Caco-2 (cell line): Measurements from ENCODE around the gene OTOS. TPM values are rescaled to one million over a fixed set of nuclear protein-coding genes. Genes with fewer than 3 reads are reported as not detected.

Experiments used
- BruUV-seq: library from RNA; stranded (reverse); fragments of 400-500 nt; replicated peaks from 2 replicates; lab custom pipeline; 2021; lab: Mats Ljungman, UMichigan
- CTCF ChIA-PET: fragments of 300-600 bp; sonication (Branson Sonifier 250); formaldehyde crosslinking; loops from one replicate; lab custom pipeline; 2022; ENCODE audit warnings: antibody characterized with exemption; lab: Charles Lee
- POLR2A ChIA-PET: fragments of 300-600 bp; sonication (Branson Sonifier 250); formaldehyde crosslinking; loops from one replicate; lab custom pipeline; 2022; ENCODE audit warnings: antibody characterized with exemption; lab: Charles Lee
- DNase-seq, 2 experiments: peaks; one replicate each; pipeline versions ENCODE4 v3.0.0 to v3.0.0-alpha.2; 2020 to 2022
- H3K27me3 ChIP-seq: replicated peaks from 2 replicates; pipeline ENCODE4 v1.6.0; 2011; ENCODE audit warnings: low read length; ENCODE audit not compliant: control insufficient read depth, insufficient read depth
- H3K36me3 ChIP-seq: 2 replicates; pipeline ENCODE4 v1.5.1; 2011; ENCODE audit warnings: low read length; ENCODE audit not compliant: control insufficient read depth, insufficient read depth
- H3K4me1 ChIP-seq: fragments of 250-450 bp; sonication (Bioruptor Pico); 2 replicates; pipeline ENCODE4 v1.5.1; 2020; ENCODE audit warnings: mild to moderate bottlenecking
- H3K4me3 ChIP-seq: 2 replicates; pipeline ENCODE4 v1.5.1; 2011; ENCODE audit warnings: low read depth, mild to moderate bottlenecking, control low read depth, low read length
- H3K9me3 ChIP-seq: fragments of 250-450 bp; sonication (Bioruptor Pico); 2 replicates; pipeline ENCODE4 v1.5.1; 2020; ENCODE audit warnings: mild to moderate bottlenecking, moderate library complexity
- H3K27ac Mint-ChIP-seq: one replicate; pipeline ENCODE4 v1.8.0; 2022; ENCODE audit warnings: mixed read lengths; ENCODE audit not compliant: unreplicated experiment
- H3K27me3 Mint-ChIP-seq: one replicate; pipeline ENCODE4 v1.8.0; 2022; ENCODE audit warnings: mixed read lengths; ENCODE audit not compliant: insufficient read depth, unreplicated experiment
- H3K36me3 Mint-ChIP-seq: one replicate; pipeline ENCODE4 v1.8.0; 2022; ENCODE audit warnings: mild to moderate bottlenecking, mixed read lengths; ENCODE audit not compliant: insufficient read depth, unreplicated experiment
- H3K4me1 Mint-ChIP-seq: one replicate; pipeline ENCODE4 v1.8.0; 2022; ENCODE audit warnings: low read depth, mixed read lengths; ENCODE audit not compliant: unreplicated experiment
- H3K4me3 Mint-ChIP-seq: one replicate; pipeline ENCODE4 v1.8.0; 2022; ENCODE audit warnings: mild to moderate bottlenecking, moderate library complexity, mixed read lengths; ENCODE audit not compliant: unreplicated experiment
- H3K9me3 Mint-ChIP-seq: one replicate; pipeline ENCODE4 v1.8.0; 2022; ENCODE audit warnings: mixed read lengths; ENCODE audit not compliant: unreplicated experiment
- intact Hi-C: fragments of 100-400 bp; cut with micrococcal nuclease; formaldehyde crosslinking; loops from one replicate; pipeline ENCODE4 v1.10.0; 2022; ENCODE audit not compliant: unreplicated experiment
- total RNA-seq: library from RNA; stranded (reverse); gene quantifications from 2 replicates; pipeline ENCODE4 v1.2.3, GENCODE V29; 2022
- TF ChIP-seq, protein P1 (sequence below), 2 experiments: fragments of 200-600 bp in 1 of 2; IDR thresholded peaks; 1 replicate in 1 of 2; 2 replicates in 1 of 2; pipeline versions ENCODE4 v1.5.1 to v1.8.0; 2011 to 2022; ENCODE audit warnings: antibody characterized with exemption in 1 of 2, control low read depth in 1 of 2, inconsistent platforms in 1 of 2, low read depth in 1 of 2, low read length in 1 of 2, mild to moderate bottlenecking in 1 of 2, moderate library complexity in 1 of 2; ENCODE audit not compliant: insufficient read depth in 1 of 2, severe bottlenecking in 1 of 2, unreplicated experiment in 1 of 2

Gene OTOS
- total RNA-seq, 1 experiment from 2014 or later = not detected

- ChIA-PET CTCF (no interaction called here), POLR2A (no interaction called here)
- no peaks in the 10 kb centered on the region; the same call in 1 of the 2 replicates for H3K27me3 ChIP-seq
- H3K36me3 Mint-ChIP-seq = no peaks in the 10 kb centered on the region
- H3K4me3 Mint-ChIP-seq = no peak overlapping the region
- H3K4me1 ChIP-seq = no peaks in the 10 kb centered on the region
- H3K4me1 Mint-ChIP-seq = no peaks in the 10 kb centered on the region
- no peaks in the 10 kb centered on the region for H3K9me3 ChIP-seq
- no peaks in the 10 kb centered on the region for H3K9me3 Mint-ChIP-seq
- H3K4me3 ChIP-seq = no peak overlapping the region
- H3K36me3 ChIP-seq = no peaks in the 10 kb centered on the region
- H3K27ac Mint-ChIP-seq = no peak overlapping the region
- no peak for DNase-seq
- intact Hi-C loops = no loop called here
- TF ChIP-seq, protein P1, sequence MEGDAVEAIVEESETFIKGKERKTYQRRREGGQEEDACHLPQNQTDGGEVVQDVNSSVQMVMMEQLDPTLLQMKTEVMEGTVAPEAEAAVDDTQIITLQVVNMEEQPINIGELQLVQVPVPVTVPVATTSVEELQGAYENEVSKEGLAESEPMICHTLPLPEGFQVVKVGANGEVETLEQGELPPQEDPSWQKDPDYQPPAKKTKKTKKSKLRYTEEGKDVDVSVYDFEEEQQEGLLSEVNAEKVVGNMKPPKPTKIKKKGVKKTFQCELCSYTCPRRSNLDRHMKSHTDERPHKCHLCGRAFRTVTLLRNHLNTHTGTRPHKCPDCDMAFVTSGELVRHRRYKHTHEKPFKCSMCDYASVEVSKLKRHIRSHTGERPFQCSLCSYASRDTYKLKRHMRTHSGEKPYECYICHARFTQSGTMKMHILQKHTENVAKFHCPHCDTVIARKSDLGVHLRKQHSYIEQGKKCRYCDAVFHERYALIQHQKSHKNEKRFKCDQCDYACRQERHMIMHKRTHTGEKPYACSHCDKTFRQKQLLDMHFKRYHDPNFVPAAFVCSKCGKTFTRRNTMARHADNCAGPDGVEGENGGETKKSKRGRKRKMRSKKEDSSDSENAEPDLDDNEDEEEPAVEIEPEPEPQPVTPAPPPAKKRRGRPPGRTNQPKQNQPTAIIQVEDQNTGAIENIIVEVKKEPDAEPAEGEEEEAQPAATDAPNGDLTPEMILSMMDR (IDR thresholded peaks at IDR 0.05; ENCODE audit: insufficient read depth in 1 of 2, low read depth in 1 of 2, low read length in 1 of 2, severe bottlenecking in 1 of 2, unreplicated experiment in 1 of 2) = no peak
- no TSS peak for BruUV-seq
- peaks cover 29% of the 10 kb centered on the region for H3K27me3 Mint-ChIP-seq
These were observed 39.6 kb upstream of the OTOS start for GRCh38 chr2:240179941-240180666.

- no peaks in the 10 kb centered on the region; the same call in 1 of the 2 replicates for H3K27me3 ChIP-seq
- H3K9me3 ChIP-seq = no peaks in the 10 kb centered on the region
- peaks cover 31% of the 10 kb centered on the region for H3K27me3 Mint-ChIP-seq
These were observed 38.8 kb upstream of the OTOS start for GRCh38 chr2:240179186-240179815.

GRCh38 chr2:240178564-240178963 is 38.1 kb upstream of the OTOS start:
- TF ChIP-seq, protein P1 (IDR thresholded peaks at IDR 0.05; ENCODE audit: insufficient read depth in 1 of 2, low read depth in 1 of 2, low read length in 1 of 2, severe bottlenecking in 1 of 2, unreplicated experiment in 1 of 2) = no peak
- CTCF ChIA-PET = no interaction called here
- peaks cover 33% of the 10 kb centered on the region for H3K27me3 Mint-ChIP-seq

More at GRCh38 chr2:240179186-240179815, 38.8 kb upstream of the OTOS start:
- Histone ChIP-seq H3K36me3 (no peaks in the 10 kb centered on the region), H3K4me3 (no peak overlapping the region), H3K4me1 (no peaks in the 10 kb centered on the region)
- Mint-ChIP-seq H3K4me3 (no peak overlapping the region), H3K4me1 (no peaks in the 10 kb centered on the region), H3K9me3 (no peaks in the 10 kb centered on the region), H3K36me3 (no peaks in the 10 kb centered on the region), H3K27ac (no peak overlapping the region)
- no peak for DNase-seq
- no TSS peak for BruUV-seq
- ChIA-PET CTCF (interaction anchor here (0.6 kb wide), 1 partner anchor 215 kb away, joined by 3 read pairs; no protein-coding TSS in a partner anchor), POLR2A (no interaction called here)
- TF ChIP-seq, protein P1 (IDR thresholded peaks at IDR 0.05; ENCODE audit: insufficient read depth in 1 of 2, low read depth in 1 of 2, low read length in 1 of 2, severe bottlenecking in 1 of 2, unreplicated experiment in 1 of 2) = no peak
- intact Hi-C loops = no loop called here

More at GRCh38 chr2:240178564-240178963, 38.1 kb upstream of the OTOS start:
- H3K36me3 Mint-ChIP-seq = no peaks in the 10 kb centered on the region
- no peak for DNase-seq
- no TSS peak for BruUV-seq
- H3K9me3 Mint-ChIP-seq = no peaks in the 10 kb centered on the region
- H3K4me1 ChIP-seq = no peaks in the 10 kb centered on the region
- POLR2A ChIA-PET = no interaction called here
- H3K9me3 ChIP-seq = no peaks in the 10 kb centered on the region
- no peak overlapping the region for H3K4me3 Mint-ChIP-seq
- H3K36me3 ChIP-seq = no peaks in the 10 kb centered on the region
- H3K27me3 ChIP-seq = no peaks in the 10 kb centered on the region; the same call in 1 of the 2 replicates
- no peak overlapping the region for H3K27ac Mint-ChIP-seq
- H3K4me3 ChIP-seq = no peak overlapping the region
- intact Hi-C loops = no loop called here
- H3K4me1 Mint-ChIP-seq = no peaks in the 10 kb centered on the region
